Right lobe of liver (tissue), 6 donors: ENCODE results near the gene BANP. TPM values are rescaled to one million over a fixed set of nuclear protein-coding genes. Genes with fewer than 3 reads are reported as not detected.

ENCODE experiments used
- ATAC-seq, 4 donors: fragments of 200-7000 bp; cut with Tn5 transposase; one replicate each; pipeline ENCODE4 v1.9.1; 2020; ENCODE audit warnings: mild to moderate bottlenecking in 4 of 4, moderate library complexity in 4 of 4
- DNase-seq, 3 donors: peaks; one replicate each; pipeline ENCODE4 v3.0.0-alpha.2; 2020
- H3K27ac ChIP-seq, 3 donors: fragments of 200-600 bp; one replicate each; pipeline ENCODE4 v1.8.0; 2022
- H3K27me3 ChIP-seq, 2 donors: fragments of 200-600 bp; one replicate each; pipeline ENCODE4 v1.8.0; 2022
- H3K36me3 ChIP-seq, 4 donors: fragments of 200-600 bp; sonication (generic) in 1 of 4; one replicate each; pipeline versions ENCODE4 v1.5.1 to v1.8.0; 2017 to 2022; ENCODE audit warnings: control low read depth in 1 of 4
- H3K4me1 ChIP-seq, 4 donors: fragments of 200-600 bp; sonication (generic) in 1 of 4; one replicate each; pipeline versions ENCODE4 v1.5.1 to v1.8.0; 2017 to 2022; ENCODE audit warnings: control low read depth in 1 of 4
- H3K4me3 ChIP-seq, 3 donors: fragments of 200-600 bp; one replicate each; pipeline ENCODE4 v1.8.0; 2022
- H3K9me3 ChIP-seq, 4 donors: fragments of 200-600 bp; sonication (generic) in 1 of 4; one replicate each; pipeline versions ENCODE4 v1.5.1 to v1.8.0; 2017 to 2022; ENCODE audit warnings: control low read depth in 1 of 4
- CTCF ChIP-seq, 4 donors: fragments of 200-600 bp in 3 of 4; fragments of 450-650 bp in 1 of 4; IDR thresholded peaks; one replicate each; pipeline versions ENCODE4 v1.5.1 to v1.8.0; 2016 to 2022; ENCODE audit warnings: antibody characterized with exemption in 4 of 4, mild to moderate bottlenecking in 2 of 4
- POLR2A ChIP-seq: fragments of 450-650 bp; IDR thresholded peaks from one replicate; pipeline ENCODE4 v1.6.1; 2017; ENCODE audit warnings: antibody characterized with exemption, mild to moderate bottlenecking
- WGBS: methylation state at CpG from one replicate; pipeline ENCODE4 v1.1.6; 2018; ENCODE audit warnings: low coverage, low lambda C conversion rate; ENCODE audit not compliant: insufficient coverage; ENCODE audit errors: missing lambda C conversion rate; 5-methylcytosine and 5-hydroxymethylcytosine counted together
- intact Hi-C, 2 donors: fragments of 100-400 bp; cut with DNase I; formaldehyde crosslinking; loops; one replicate each; pipeline versions ENCODE4 v1.11.2 to v1.14.1; 2022
- total RNA-seq, 6 experiments: library from RNA; depleted of rRNA in 2 of 6; stranded (reverse); fragments of >200 nt in 2 of 6; fragmentation: NEBNext Ultra II Directional in 3 of 6; extraction: Animal tissue kit (Norgen Biotek cat#: 25700) in 3 of 6; gene quantifications; one replicate each; pipeline versions ENCODE4 v1.1.0 to v1.2.4, GENCODE V29; 2016 to 2023
- donor health status: DM: no; HTN: yes; CAD: no.
- donor health status: DM: no; HTN: no; CAD: no.
- donor health status: DM: no; HTN: no; CAD: no.
- donor health status: DM: no; HTN: yes; CAD: no.
- donor health status: DM: no; HTN: yes; CAD: no.

BANP gene
- total RNA-seq, 6 experiments from 2014 or later = 11.2 to 20.7 (median 18.8) TPM

- Histone ChIP-seq H3K27me3 (no peaks in the 10 kb centered on the region), H3K36me3 (peaks cover 0 to 19% (median 8%) of the 10 kb centered on the region in 4 donors), H3K4me1 (peaks cover 0 to 19% (median 12%) of the 10 kb centered on the region in 4 donors), H3K9me3 (no peaks in the 10 kb centered on the region), H3K4me3 (no peak overlapping the region), H3K27ac (no peak overlapping the region)
- no peak for ATAC-seq
- WGBS = 62% methylated on average over 3 of the region's 26 CpGs
- intact Hi-C loops = no loop called here
- no peak for DNase-seq
- TF ChIP-seq CTCF (IDR thresholded peaks at IDR 0.05) (no peak), POLR2A (no peak)
Measured at GRCh38 chr16:87924811-87925670, 26.2 kb upstream of the BANP start.

DNA sequence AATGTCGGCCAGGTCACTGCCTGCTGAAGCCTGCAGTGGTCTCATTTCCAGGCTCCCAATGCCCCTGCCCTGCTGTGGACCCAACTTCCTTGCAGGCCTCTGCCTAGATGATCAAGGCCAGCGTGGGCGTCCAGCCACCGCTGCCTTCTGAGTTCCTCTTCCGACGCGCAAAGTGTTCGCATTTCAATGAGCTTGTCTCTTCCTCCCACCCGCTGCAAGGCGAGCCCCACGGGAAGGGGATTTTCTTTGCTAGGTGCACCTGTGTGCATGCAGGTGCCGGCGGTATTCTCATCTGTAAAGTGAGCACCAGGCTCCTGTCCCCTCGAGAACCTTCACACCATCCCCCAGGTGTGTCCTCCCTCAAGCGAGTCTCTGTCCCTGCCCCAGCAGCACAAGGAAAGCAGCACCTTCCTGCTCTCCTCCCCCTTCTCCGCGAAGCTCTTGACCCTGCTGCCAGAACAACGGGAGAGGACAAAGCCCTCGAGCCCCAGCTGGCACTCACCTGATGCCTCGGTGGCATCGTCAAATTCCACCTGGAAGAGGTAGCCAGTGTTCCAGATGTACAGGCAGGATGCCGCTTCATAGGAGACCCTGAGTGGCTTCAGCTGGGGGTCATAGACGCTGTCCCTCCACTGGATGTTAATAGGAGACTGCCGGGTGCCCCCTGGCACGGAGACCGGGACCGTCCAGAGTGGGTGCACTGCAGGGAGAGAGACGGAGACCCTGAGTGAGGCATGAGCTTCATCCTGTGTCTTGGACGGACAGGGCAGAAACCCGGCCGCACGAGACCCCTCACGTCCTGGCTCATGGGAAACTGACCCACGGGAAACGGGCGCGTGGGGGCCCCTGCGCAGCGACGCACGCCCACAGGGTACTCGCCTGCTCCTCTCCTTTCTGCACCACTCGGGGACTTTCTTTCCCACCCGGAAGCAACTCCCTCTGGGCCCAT is 24.7 kb upstream of the BANP start:
- Histone ChIP-seq H3K9me3 (no peaks in the 10 kb centered on the region), H3K4me1 (peaks cover 0 to 25% (median 14%) of the 10 kb centered on the region in 4 donors), H3K36me3 (peaks cover 0 to 19% (median 8%) of the 10 kb centered on the region in 4 donors), H3K27me3 (no peaks in the 10 kb centered on the region), H3K27ac (no peak overlapping the region), H3K4me3 (no peak overlapping the region)
- WGBS = 72% methylated on average over 28 of the region's 44 CpGs
- ATAC-seq = no peak
- TF ChIP-seq POLR2A (no peak), CTCF (IDR thresholded peaks at IDR 0.05) (no peak)
- no peak for DNase-seq
- intact Hi-C loops = no loop called here

- WGBS = 57% methylated on average over 1 of the region's 4 CpGs
- no peaks in the 10 kb centered on the region for H3K9me3 ChIP-seq
- no peak overlapping the region for H3K27ac ChIP-seq
Measured at GRCh38 chr16:87927195-87927562, 24.1 kb upstream of the BANP start.

More at GRCh38 chr16:87927195-87927562, 24.1 kb upstream of the BANP start:
- Histone ChIP-seq H3K4me3 (no peak overlapping the region), H3K36me3 (peaks cover 0 to 19% (median 8%) of the 10 kb centered on the region in 4 donors), H3K4me1 (peaks cover 0 to 30% (median 16%) of the 10 kb centered on the region in 4 donors), H3K27me3 (no peaks in the 10 kb centered on the region)
- TF ChIP-seq CTCF (IDR thresholded peaks at IDR 0.05) = no peak
- no peak for TF ChIP-seq POLR2A
- intact Hi-C loops = no loop called here
- DNase-seq (no peak), ATAC-seq (no peak)
